ENCODE data around the gene MORN2.

The MORN2 gene

GRCh38 chr2:38907743-38908562 is 32.2 kb downstream of the MORN2 start:
- no peak overlapping the region for H2AFZ ChIP-seq (ENCODE audit: low read length)

GRCh38 chr2:38909872-38910271 is 34.1 kb downstream of the MORN2 start:
- no peaks in the 10 kb centered on the region for H3K9me2 ChIP-seq (ENCODE audit: low read depth, low read length)
- no peaks in the 10 kb centered on the region for H3K9me3 ChIP-seq (ENCODE audit: low read length)
- no peak for TF ChIP-seq EZH2 (IDR thresholded peaks at IDR 0.05; ENCODE audit: borderline replicate concordance, low read length)
- TF ChIP-seq CTCF (IDR thresholded peaks at IDR 0.05; ENCODE audit: low read length): no peak
- no peak overlapping the region for H2AFZ ChIP-seq (ENCODE audit: low read length)
- H3K79me2 ChIP-seq (ENCODE audit: insufficient read depth, low read length): no peaks in the 10 kb centered on the region
- H3K4me1 ChIP-seq (ENCODE audit: insufficient read depth, low read length, severe bottlenecking): no peaks in the 10 kb centered on the region
- no peak overlapping the region for H3K27ac ChIP-seq (ENCODE audit: low read depth, low read length, poor library complexity, severe bottlenecking)
- no peaks in the 10 kb centered on the region for H4K20me1 ChIP-seq (ENCODE audit: insufficient read depth, low read length)
- H3K27me3 ChIP-seq (ENCODE audit: insufficient read depth, low read length): no peaks in the 10 kb centered on the region
- H3K4me3 ChIP-seq (ENCODE audit: low read depth, low read length, poor library complexity, severe bottlenecking): no peak overlapping the region
- no peaks in the 10 kb centered on the region for H3F3A ChIP-seq (ENCODE audit: insufficient read depth, low read length)
- no peak overlapping the region for H3K9ac ChIP-seq (ENCODE audit: low read length)
- no peak overlapping the region for H3K4me2 ChIP-seq (ENCODE audit: low read length)
- no peaks in the 10 kb centered on the region for H3K36me3 ChIP-seq (ENCODE audit: insufficient read depth, low read length)

More at GRCh38 chr2:38907743-38908562, 32.2 kb downstream of the MORN2 start:
- H4K20me1 ChIP-seq (ENCODE audit: insufficient read depth, low read length): no peaks in the 10 kb centered on the region
- H3K4me3 ChIP-seq (ENCODE audit: low read depth, low read length, poor library complexity, severe bottlenecking): no peak overlapping the region
- H3K9me2 ChIP-seq (ENCODE audit: low read depth, low read length): no peaks in the 10 kb centered on the region
- H3K9ac ChIP-seq (ENCODE audit: low read length): no peak overlapping the region
- no peaks in the 10 kb centered on the region for H3K36me3 ChIP-seq (ENCODE audit: insufficient read depth, low read length)
- no peaks in the 10 kb centered on the region for H3K27me3 ChIP-seq (ENCODE audit: insufficient read depth, low read length)
- H3K27ac ChIP-seq (ENCODE audit: low read depth, low read length, poor library complexity, severe bottlenecking): no peak overlapping the region
- no peaks in the 10 kb centered on the region for H3F3A ChIP-seq (ENCODE audit: insufficient read depth, low read length)
- no peaks in the 10 kb centered on the region for H3K9me3 ChIP-seq (ENCODE audit: low read length)
- no peak for TF ChIP-seq CTCF (IDR thresholded peaks at IDR 0.05; ENCODE audit: low read length)
- TF ChIP-seq EZH2 (IDR thresholded peaks at IDR 0.05; ENCODE audit: borderline replicate concordance, low read length): no peak
- no peaks in the 10 kb centered on the region for H3K4me1 ChIP-seq (ENCODE audit: insufficient read depth, low read length, severe bottlenecking)
- no peaks in the 10 kb centered on the region for H3K79me2 ChIP-seq (ENCODE audit: insufficient read depth, low read length)
- no peak overlapping the region for H3K4me2 ChIP-seq (ENCODE audit: low read length)

GRCh38 chr2:38911191-38911590 is 35.4 kb downstream of the MORN2 start:
- H4K20me1 ChIP-seq (ENCODE audit: insufficient read depth, low read length): no peaks in the 10 kb centered on the region
- no peaks in the 10 kb centered on the region for H3F3A ChIP-seq (ENCODE audit: insufficient read depth, low read length)
- no peaks in the 10 kb centered on the region for H3K79me2 ChIP-seq (ENCODE audit: insufficient read depth, low read length)
- no peak overlapping the region for H3K4me2 ChIP-seq (ENCODE audit: low read length)
- no peaks in the 10 kb centered on the region for H3K4me1 ChIP-seq (ENCODE audit: insufficient read depth, low read length, severe bottlenecking)
- TF ChIP-seq EZH2 (IDR thresholded peaks at IDR 0.05; ENCODE audit: borderline replicate concordance, low read length) (no peak), CTCF (IDR thresholded peaks at IDR 0.05; ENCODE audit: low read length) (no peak)
- H3K9me3 ChIP-seq (ENCODE audit: low read length): no peaks in the 10 kb centered on the region
- no peak overlapping the region for H3K4me3 ChIP-seq (ENCODE audit: low read depth, low read length, poor library complexity, severe bottlenecking)
- no peaks in the 10 kb centered on the region for H3K36me3 ChIP-seq (ENCODE audit: insufficient read depth, low read length)
- H3K27me3 ChIP-seq (ENCODE audit: insufficient read depth, low read length): no peaks in the 10 kb centered on the region
- no peak overlapping the region for H3K9ac ChIP-seq (ENCODE audit: low read length)
- no peak overlapping the region for H2AFZ ChIP-seq (ENCODE audit: low read length)
- no peaks in the 10 kb centered on the region for H3K9me2 ChIP-seq (ENCODE audit: low read depth, low read length)
- no peak overlapping the region for H3K27ac ChIP-seq (ENCODE audit: low read depth, low read length, poor library complexity, severe bottlenecking)

Measured in OCI-LY1 (cell line).